IPS-NIHi11 (cell line): ENCODE results near the gene NCAPH2.

ENCODE experiments used
- DNase-seq: peaks from one replicate; pipeline ENCODE4 v3.0.0; 2012; ENCODE audit warnings: mixed read lengths, low spot score

The NCAPH2 gene

GRCh38 chr22:50474710-50475651 is 33.0 kb upstream of the NCAPH2 start, which contains the start of gene SBF1:
TSS of gene SBF1 (minus strand) at chr22:50475035. CDS start at chr22:50474840, 195 bp downstream.
- peak; percentile 99 for DNase-seq

DNA sequence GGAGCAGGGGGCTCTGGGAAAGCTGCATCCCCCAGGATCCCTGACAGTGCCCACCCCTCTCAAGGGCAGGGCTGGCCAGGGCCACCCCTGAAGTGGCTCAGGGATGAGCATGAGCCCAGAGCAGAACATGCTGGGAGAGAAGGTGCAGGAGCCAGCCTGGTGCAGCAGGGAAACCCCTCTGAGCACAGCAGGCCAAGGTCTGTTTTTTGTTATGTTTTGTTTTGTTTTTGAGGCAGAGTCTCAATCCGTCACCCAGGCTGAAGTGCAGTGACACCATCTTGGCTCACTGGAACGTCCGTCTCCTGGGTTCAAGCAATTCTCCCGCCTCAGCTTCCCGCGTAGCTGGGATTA is 32.4 kb upstream of the NCAPH2 start:
- DNase-seq: no peak

DNA sequence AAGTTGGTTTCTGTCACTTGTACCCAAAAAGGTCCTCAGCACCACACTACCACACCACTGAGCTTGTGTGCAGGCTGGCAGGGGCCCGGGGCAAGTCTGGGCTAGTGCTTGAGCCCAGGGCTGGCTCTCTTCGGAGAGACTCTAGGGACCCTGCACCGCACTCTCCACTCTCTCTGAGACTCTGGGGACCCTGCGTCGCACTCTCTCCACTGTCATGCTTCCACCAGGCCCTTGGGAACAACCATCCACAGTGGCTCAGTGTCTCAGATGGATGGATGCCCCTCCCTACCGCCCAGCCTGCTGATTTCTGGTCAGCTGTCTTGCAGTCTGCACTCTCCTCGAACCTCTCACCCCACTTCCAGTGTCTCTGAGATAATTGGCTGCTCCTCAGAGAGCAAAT is 31.2 kb upstream of the NCAPH2 start:
- DNase-seq: no peak

DNA sequence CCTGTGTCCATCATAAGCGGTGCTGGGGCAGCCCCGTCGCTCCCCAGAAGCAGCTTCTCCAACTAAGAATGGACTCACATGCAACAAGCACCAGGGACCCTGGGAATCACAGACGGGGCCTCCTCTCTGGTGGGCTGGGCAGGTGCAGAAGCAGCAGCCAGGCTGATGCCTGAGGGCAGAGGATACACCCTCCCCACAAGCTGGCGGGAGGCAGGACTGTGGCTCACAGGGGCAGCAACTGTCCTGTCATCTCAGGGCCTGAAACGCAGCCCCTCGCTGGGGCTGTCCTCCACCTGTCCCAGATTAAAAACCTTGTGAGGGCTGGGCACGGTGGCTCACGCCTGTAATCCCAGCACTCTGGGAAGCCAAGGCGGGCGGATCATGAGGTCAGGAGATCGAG is 30.1 kb upstream of the NCAPH2 start:
- no peak for DNase-seq

GRCh38 chr22:50479721-50480120 is 28.3 kb upstream of the NCAPH2 start:
- no peak for DNase-seq

DNA sequence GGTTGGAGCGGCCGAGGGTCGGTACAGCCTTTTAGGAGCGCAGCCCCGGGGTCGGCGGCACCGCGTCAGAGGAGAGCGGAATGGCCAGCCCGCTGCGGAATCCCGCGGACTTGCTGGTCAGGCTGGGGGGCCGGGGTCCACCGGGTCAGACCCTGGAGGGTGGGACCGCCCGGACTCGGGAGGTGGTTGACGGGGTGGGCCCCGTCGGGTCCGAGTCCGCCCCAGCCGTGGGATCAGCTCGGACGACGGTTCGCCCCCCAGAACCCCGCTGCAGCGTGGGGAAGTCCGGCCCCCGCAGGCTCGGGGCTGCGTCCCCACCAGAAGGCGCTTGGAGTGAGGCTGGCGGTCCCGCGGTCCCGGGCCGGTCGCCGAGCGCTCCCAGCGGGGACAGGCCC is 27.0 kb upstream of the NCAPH2 start:
- DNase-seq: no peak

DNA sequence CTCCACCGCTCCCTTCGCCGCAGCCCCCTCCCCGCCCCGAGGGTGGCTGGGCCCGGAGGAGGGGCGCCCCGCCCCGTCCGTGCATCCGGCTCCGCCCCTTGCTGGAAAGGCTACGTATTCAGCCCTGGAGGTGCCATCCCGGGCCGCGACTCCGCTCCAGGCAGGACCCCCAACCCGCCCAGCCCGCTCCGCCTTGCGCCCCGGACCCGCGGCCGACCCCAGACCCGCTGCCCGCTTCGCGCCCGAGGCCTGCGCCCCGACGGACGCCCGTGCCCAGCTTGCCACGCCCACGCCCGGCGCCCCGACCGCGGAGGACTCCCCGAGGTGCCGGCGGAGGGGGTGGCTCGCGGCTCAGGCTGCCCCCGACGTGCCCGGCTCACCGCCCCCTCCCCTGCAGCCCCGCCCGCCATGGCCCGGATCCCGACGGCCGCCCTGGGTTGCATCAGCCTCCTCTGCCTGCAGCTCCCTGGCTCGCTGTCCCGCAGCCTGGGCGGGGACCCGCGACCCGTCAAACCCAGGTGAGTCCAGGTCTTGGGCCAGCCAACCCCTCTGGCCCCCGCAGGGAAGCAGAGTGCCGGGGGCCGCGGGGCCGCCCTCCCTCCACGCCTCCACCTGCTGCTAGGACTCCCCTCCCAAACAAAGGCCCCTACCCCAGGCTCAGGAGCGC is 26.5 kb upstream of the NCAPH2 start, which contains the start of gene ADM2:
Gene ADM2, plus strand, starts transcription at position 104 of the 667 bp plus-strand sequence. Its CDS starts 305 bp downstream, at position 409.
- DNase-seq: peak; percentile 94

DNA sequence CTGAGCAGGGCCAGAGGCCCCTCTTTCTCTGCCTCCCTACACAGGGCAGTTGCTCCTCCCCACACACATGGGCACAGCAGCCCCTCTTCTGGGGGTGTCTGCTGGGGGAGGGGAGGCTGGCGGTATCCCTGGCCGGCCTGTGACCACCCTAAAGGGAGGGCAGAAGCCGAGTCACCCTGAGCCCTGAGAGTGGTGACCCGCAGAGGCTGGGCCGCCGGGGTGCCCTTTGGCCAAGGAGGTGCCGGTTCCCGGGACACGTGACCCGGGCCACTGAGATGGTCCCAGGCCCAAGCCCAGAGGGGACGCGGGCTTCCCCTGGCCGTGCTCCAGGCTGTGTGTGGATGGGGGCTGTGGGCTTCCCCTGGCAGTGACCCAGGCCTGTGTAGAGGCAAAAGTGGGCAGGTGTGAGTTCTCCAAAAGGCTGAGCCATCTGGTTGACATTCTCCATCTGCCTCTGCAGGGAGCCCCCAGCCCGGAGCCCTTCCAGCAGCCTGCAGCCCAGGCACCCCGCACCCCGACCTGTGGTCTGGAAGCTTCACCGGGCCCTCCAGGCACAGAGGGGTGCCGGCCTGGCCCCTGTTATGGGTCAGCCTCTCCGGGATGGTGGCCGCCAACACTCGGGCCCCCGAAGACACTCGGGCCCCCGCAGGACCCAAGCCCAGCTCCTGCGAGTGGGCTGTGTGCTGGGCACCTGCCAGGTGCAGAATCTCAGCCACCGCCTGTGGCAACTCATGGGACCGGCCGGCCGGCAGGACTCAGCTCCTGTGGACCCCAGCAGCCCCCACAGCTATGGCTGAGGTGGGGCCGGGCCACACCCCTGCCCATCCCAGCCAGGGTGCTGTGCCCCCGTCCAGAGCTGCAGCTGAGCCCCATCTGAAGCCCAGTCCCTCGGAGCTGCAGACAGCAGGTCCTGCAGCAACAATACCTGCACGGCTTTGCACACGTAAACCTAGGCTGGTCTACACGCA is 25.6 kb upstream of the NCAPH2 start:
- no peak for DNase-seq

- no peak for DNase-seq
Observed at GRCh38 chr22:50483106-50483505, 24.9 kb upstream of the NCAPH2 start.

DNA sequence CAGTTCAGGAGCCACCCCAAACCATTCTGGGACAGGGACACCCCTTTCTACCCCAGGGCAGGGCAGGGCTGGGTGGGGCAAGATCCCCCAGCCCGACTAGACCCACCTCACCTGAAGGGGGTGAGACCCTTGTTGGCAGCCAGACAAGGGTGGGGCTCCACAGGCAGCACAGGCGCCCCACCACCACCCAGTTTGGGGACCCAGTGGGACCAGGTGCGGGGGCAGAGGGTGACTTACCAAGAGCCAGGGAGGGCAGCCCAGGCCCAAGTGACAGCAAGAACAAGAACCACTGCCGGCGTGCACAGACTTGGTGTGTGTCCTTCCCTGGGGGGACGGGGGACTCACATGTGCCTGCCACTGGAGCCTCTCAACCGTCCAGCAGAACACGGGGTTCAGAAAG is 24.5 kb upstream of the NCAPH2 start:
- DNase-seq: no peak

DNA sequence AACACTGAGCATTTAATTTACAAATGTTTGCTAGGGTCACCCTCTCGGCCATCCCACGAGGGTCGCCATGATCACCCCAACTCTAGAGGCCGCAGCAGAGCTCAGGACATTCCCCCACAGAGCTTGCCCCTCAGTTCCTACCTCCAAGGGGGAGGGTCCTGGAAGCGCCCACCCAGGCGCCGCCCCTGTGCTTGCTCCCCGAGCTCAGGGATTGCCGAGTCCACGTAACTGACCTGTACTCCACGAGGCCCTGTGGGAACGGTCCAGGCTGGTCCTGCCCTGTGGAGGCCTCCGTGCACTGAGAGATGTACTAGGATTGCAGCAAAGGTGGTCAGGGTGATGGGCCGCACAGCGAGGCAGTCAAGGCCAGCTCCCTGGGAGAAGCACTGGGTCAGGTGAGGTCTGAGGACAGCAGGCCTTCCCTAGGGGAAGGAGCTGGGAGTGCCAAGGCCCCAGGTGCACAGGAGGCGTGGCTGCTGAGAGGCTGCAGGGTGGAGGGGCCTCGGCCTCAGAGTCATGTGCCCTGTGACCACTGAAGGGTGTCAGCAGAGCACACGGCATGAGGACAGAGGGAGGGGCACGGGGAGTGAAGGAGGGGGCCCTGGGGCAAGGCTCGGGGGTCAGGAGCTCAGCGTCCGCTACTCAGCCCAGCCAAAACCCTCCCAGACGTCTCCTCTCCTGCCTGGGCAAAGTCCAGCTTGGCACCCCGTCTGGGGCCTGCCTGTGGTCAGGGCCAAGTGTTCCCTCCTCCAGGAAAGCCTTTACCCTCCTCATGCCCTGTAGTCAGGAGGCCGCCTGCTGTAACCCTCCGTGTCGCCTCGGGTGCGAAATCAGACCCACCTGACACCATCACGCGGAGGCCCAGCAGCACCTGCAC is 23.8 kb upstream of the NCAPH2 start:
- no peak for DNase-seq

- no peak for DNase-seq
Observed at GRCh38 chr22:50485221-50486131, 22.5 kb upstream of the NCAPH2 start.

GRCh38 chr22:50486561-50487289 is 21.3 kb upstream of the NCAPH2 start, which contains the start of gene MIOX:
TSS of gene MIOX (plus strand) at chr22:50486859. CDS start at chr22:50486898, 39 bp downstream.
- no peak for DNase-seq

DNA sequence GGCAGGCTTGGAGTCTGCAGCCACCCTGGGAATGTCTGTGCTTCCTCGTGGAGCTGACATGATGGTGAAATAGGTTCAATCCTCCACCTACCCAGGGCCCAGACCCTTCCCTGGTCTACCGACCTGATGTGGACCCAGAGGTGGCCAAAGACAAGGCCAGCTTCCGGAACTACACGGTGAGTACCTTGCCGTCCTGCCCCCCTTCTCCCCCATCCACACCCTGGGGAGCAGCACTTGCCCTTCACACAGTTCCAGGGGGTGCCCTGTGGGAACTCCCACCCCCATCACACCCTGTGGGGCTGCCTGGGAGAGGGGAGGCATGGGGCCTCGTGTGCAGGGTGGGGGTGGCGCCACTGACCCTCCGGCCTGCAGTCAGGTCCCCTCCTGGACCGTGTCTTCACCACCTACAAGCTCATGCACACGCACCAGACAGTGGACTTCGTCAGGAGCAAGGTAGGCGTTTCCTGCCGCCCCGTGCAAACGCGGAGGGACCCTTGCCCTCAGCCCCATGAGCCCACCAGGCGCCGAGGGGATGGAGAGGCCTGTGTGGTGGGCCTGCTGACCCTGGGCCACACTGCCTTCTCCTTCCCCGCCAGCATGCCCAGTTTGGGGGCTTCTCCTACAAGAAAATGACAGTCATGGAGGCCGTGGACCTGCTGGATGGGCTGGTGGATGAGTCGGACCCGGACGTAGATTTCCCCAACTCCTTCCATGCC is 20.6 kb upstream of the NCAPH2 start:
- DNase-seq: no peak

- DNase-seq: no peak
Observed at GRCh38 chr22:50488006-50488677, 19.9 kb upstream of the NCAPH2 start.

- no peak for DNase-seq
Observed at GRCh38 chr22:50488886-50489285, 19.1 kb upstream of the NCAPH2 start.

GRCh38 chr22:50489363-50490243 is 18.4 kb upstream of the NCAPH2 start:
- DNase-seq: no peak
